Naive thymus-derived CD4-positive, alpha-beta T cell (primary cell): ENCODE measurements around the gene DNAJC10. TPM values are rescaled to one million over a fixed set of nuclear protein-coding genes. Genes with fewer than 3 reads are reported as not detected.

Experiments
- ATAC-seq: fragments of 150-1000 bp; cut with Tn5 transposase; 2 replicates; pipeline ENCODE4 v1.10.0; 2021; ENCODE audit warnings: mild to moderate bottlenecking, moderate library complexity
- CTCF ChIA-PET: fragments of 350-600 bp; sonication (Branson Sonifier 250); formaldehyde crosslinking; loops from one replicate; lab custom pipeline; 2021; ENCODE audit warnings: antibody characterized with exemption; lab: Charles Lee
- POLR2A ChIA-PET: fragments of 350-600 bp; sonication (Branson Sonifier 250); formaldehyde crosslinking; loops from one replicate; lab custom pipeline; 2021; ENCODE audit warnings: antibody characterized with exemption, inconsistent platforms; lab: Charles Lee
- DNase-seq, 9 donors: peaks; one replicate each; pipeline versions ENCODE4 v3.0.0 to v3.0.0-alpha.2; 2020 to 2022; ENCODE audit warnings: mixed read lengths in 1 of 9
- H3K27ac ChIP-seq: one replicate; pipeline ENCODE4 v1.7.0; 2013; ENCODE audit warnings: mild to moderate bottlenecking, low read depth, low read length, moderate library complexity
- H3K27me3 ChIP-seq, 2 donors: one replicate each; pipeline ENCODE4 v1.7.0; 2013; ENCODE audit warnings: low read length in 2 of 2, mild to moderate bottlenecking in 2 of 2, moderate library complexity in 2 of 2; ENCODE audit not compliant: control insufficient read depth in 2 of 2, insufficient read depth in 2 of 2
- H3K36me3 ChIP-seq, 3 experiments: 1 replicate in 2 of 3; 2 replicates in 1 of 3; pipeline ENCODE4 v1.7.0; 2013; ENCODE audit warnings: low read length in 3 of 3, mild to moderate bottlenecking in 3 of 3, moderate library complexity in 1 of 3; ENCODE audit not compliant: insufficient read depth in 3 of 3, control insufficient read depth in 2 of 3
- H3K4me1 ChIP-seq, 2 donors: one replicate each; pipeline ENCODE4 v1.7.0; 2013; ENCODE audit warnings: low read length in 2 of 2, mild to moderate bottlenecking in 2 of 2, moderate library complexity in 1 of 2; ENCODE audit not compliant: control insufficient read depth in 2 of 2, insufficient read depth in 2 of 2
- H3K4me3 ChIP-seq: 2 replicates; pipeline ENCODE4 v1.7.0; 2013; ENCODE audit warnings: mild to moderate bottlenecking, low read length
- H3K9me3 ChIP-seq, 3 experiments: 1 replicate in 2 of 3; 2 replicates in 1 of 3; pipeline ENCODE4 v1.7.0; 2013; ENCODE audit warnings: low read length in 3 of 3; ENCODE audit not compliant: control insufficient read depth in 2 of 3
- H3K27ac Mint-ChIP-seq, 9 donors: one replicate each; pipeline ENCODE4 v1.8.0; 2020 to 2022; ENCODE audit warnings: mixed read lengths in 9 of 9, mild to moderate bottlenecking in 8 of 9, moderate library complexity in 5 of 9, inconsistent platforms in 2 of 9
- H3K27me3 Mint-ChIP-seq, 5 donors: one replicate each; pipeline ENCODE4 v1.8.0; 2021 to 2022; ENCODE audit warnings: mixed read lengths in 5 of 5, mild to moderate bottlenecking in 1 of 5
- H3K36me3 Mint-ChIP-seq, 5 donors: one replicate each; pipeline ENCODE4 v1.8.0; 2020 to 2022; ENCODE audit warnings: mixed read lengths in 5 of 5, mild to moderate bottlenecking in 3 of 5, inconsistent platforms in 1 of 5
- H3K4me1 Mint-ChIP-seq, 7 donors: one replicate each; pipeline ENCODE4 v1.8.0; 2020 to 2022; ENCODE audit warnings: mixed read lengths in 7 of 7, mild to moderate bottlenecking in 3 of 7, inconsistent platforms in 1 of 7
- H3K4me3 Mint-ChIP-seq, 10 donors: one replicate each; pipeline ENCODE4 v1.8.0; 2020 to 2022; ENCODE audit warnings: mild to moderate bottlenecking in 10 of 10, mixed read lengths in 10 of 10, moderate library complexity in 6 of 10, inconsistent platforms in 2 of 10
- H3K9me3 Mint-ChIP-seq, 11 donors: one replicate each; pipeline ENCODE4 v1.8.0; 2020 to 2022; ENCODE audit warnings: mixed read lengths in 11 of 11, mild to moderate bottlenecking in 4 of 11, inconsistent platforms in 1 of 11, moderate library complexity in 1 of 11
- intact Hi-C, 2 donors: fragments of 100-400 bp; cut with micrococcal nuclease; formaldehyde crosslinking; loops; one replicate each; pipeline ENCODE4 v1.15.1; 2023
- polyA plus RNA-seq, 2 donors: library from polyadenylated mRNA; unstranded; fragments of 300-500 nt; fragmentation: Illumina TruSeq; gene quantifications; one replicate each; pipeline ENCODE4 v1.2.3, GENCODE V29; 2021
- total RNA-seq, 6 experiments: library from RNA in 5 of 6; stranded (reverse) in 5 of 6; gene quantifications; 1 replicate in 5 of 6; 2 replicates in 1 of 6; pipeline ENCODE4 v1.2.3 and lab custom pipeline; 2021 to 2026

Gene DNAJC10
- total and polyA plus RNA-seq, 7 experiments from 2014 or later: 35.9 to 70.4 (median 52.8) TPM

- H3K36me3 Mint-ChIP-seq: no peaks in the 10 kb centered on the region
- no peak overlapping the region for H3K27ac ChIP-seq
- H3K9me3 Mint-ChIP-seq: no peaks in the 10 kb centered on the region
- H3K27me3 ChIP-seq: no peaks in the 10 kb centered on the region
- no peak overlapping the region for H3K4me3 ChIP-seq
- POLR2A ChIA-PET: no interaction called here
- CTCF ChIA-PET: no interaction called here
- no peaks in the 10 kb centered on the region for H3K4me1 Mint-ChIP-seq
- H3K4me1 ChIP-seq: no peaks in the 10 kb centered on the region
- no peak overlapping the region for H3K27ac Mint-ChIP-seq
- ATAC-seq (no peak), DNase-seq (no peak)
- H3K36me3 ChIP-seq: no peaks in the 10 kb centered on the region
- H3K4me3 Mint-ChIP-seq: no peak overlapping the region
- H3K9me3 ChIP-seq: no peaks in the 10 kb centered on the region
- H3K27me3 Mint-ChIP-seq: peaks cover 11 to 31% (median 13%) of the 10 kb centered on the region in 5 donors
- intact Hi-C loops: no loop called here
Measured at GRCh38 chr2:182814804-182815203, 98.7 kb downstream of the DNAJC10 start.

GRCh38 chr2:182816866-182817265 is 100.8 kb downstream of the DNAJC10 start:
- intact Hi-C loops: no loop called here
- Histone ChIP-seq H3K36me3 (no peaks in the 10 kb centered on the region), H3K4me3 (no peak overlapping the region), H3K4me1 (no peaks in the 10 kb centered on the region), H3K27me3 (no peaks in the 10 kb centered on the region), H3K9me3 (no peaks in the 10 kb centered on the region), H3K27ac (no peak overlapping the region)
- no peaks in the 10 kb centered on the region for H3K9me3 Mint-ChIP-seq
- peaks cover 8 to 30% (median 18%) of the 10 kb centered on the region in 5 donors for H3K27me3 Mint-ChIP-seq
- H3K27ac Mint-ChIP-seq: no peak overlapping the region
- no peak for ATAC-seq
- POLR2A ChIA-PET: no interaction called here
- DNase-seq: no peak
- no peak overlapping the region for H3K4me3 Mint-ChIP-seq
- CTCF ChIA-PET: interaction anchor here (0.7 kb wide), 1 partner anchor 10 kb away, joined by 4 read pairs; no protein-coding TSS in a partner anchor
- H3K4me1 Mint-ChIP-seq: no peaks in the 10 kb centered on the region
- H3K36me3 Mint-ChIP-seq: no peaks in the 10 kb centered on the region

GRCh38 chr2:182817558-182817957 is 101.5 kb downstream of the DNAJC10 start:
- no peaks in the 10 kb centered on the region for H3K36me3 ChIP-seq
- Mint-ChIP-seq H3K9me3 (no peaks in the 10 kb centered on the region), H3K36me3 (no peaks in the 10 kb centered on the region), H3K27me3 (peaks cover 7 to 27% (median 18%) of the 10 kb centered on the region in 5 donors), H3K4me3 (no peak overlapping the region), H3K27ac (no peak overlapping the region), H3K4me1 (no peaks in the 10 kb centered on the region)
- no peak overlapping the region for H3K4me3 ChIP-seq
- no peak for DNase-seq
- intact Hi-C loops: no loop called here
- CTCF ChIA-PET: no interaction called here
- ATAC-seq: no peak
- H3K9me3 ChIP-seq: no peaks in the 10 kb centered on the region
- H3K27me3 ChIP-seq: no peaks in the 10 kb centered on the region
- POLR2A ChIA-PET: no interaction called here
- H3K27ac ChIP-seq: no peak overlapping the region
- H3K4me1 ChIP-seq: no peaks in the 10 kb centered on the region

- intact Hi-C loops: no loop called here
- ChIA-PET CTCF (no interaction called here), POLR2A (no interaction called here)
- Histone ChIP-seq H3K27me3 (no peaks in the 10 kb centered on the region), H3K36me3 (no peaks in the 10 kb centered on the region), H3K9me3 (no peaks in the 10 kb centered on the region), H3K4me3 (no peak overlapping the region), H3K27ac (no peak overlapping the region), H3K4me1 (no peaks in the 10 kb centered on the region)
- Mint-ChIP-seq H3K4me3 (no peak overlapping the region), H3K27me3 (peaks cover 8 to 30% (median 20%) of the 10 kb centered on the region in 5 donors), H3K9me3 (no peaks in the 10 kb centered on the region), H3K4me1 (no peaks in the 10 kb centered on the region), H3K36me3 (no peaks in the 10 kb centered on the region), H3K27ac (no peak overlapping the region)
- DNase-seq (no peak), ATAC-seq (no peak)
Measured at GRCh38 chr2:182818501-182818900, 102.4 kb downstream of the DNAJC10 start.

DNA sequence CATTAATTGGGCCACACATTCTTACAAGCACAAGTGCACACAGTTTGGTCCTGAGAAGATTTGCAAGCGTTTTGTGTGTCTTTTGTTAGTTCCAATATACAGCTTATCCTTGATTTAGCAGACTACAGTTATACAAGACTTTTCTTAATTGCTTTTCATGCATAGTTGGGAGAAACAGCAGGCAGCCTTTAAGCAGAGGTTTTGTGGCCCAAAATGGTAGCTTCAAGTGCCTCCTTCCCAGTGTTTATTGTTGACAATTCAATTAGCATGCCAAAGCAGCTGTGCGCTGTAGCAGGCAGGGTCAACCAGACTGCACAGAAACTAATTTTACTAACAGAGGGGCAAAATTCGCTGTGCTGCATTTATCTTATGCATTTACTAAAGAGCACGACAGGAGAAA is 102.9 kb downstream of the DNAJC10 start:
- Mint-ChIP-seq H3K4me3 (no peak overlapping the region), H3K9me3 (no peaks in the 10 kb centered on the region), H3K4me1 (no peaks in the 10 kb centered on the region), H3K27me3 (peaks cover 12 to 34% (median 20%) of the 10 kb centered on the region in 5 donors), H3K36me3 (no peaks in the 10 kb centered on the region), H3K27ac (no peak overlapping the region)
- no peaks in the 10 kb centered on the region for H3K4me1 ChIP-seq
- intact Hi-C loops: no loop called here
- DNase-seq (no peak), ATAC-seq (no peak)
- ChIA-PET CTCF (no interaction called here), POLR2A (no interaction called here)
- no peak overlapping the region for H3K27ac ChIP-seq
- no peaks in the 10 kb centered on the region for H3K9me3 ChIP-seq
- no peak overlapping the region for H3K4me3 ChIP-seq
- H3K27me3 ChIP-seq: peaks cover 0 to under 1% of the 10 kb centered on the region in 2 donors
- H3K36me3 ChIP-seq: no peaks in the 10 kb centered on the region

DNA sequence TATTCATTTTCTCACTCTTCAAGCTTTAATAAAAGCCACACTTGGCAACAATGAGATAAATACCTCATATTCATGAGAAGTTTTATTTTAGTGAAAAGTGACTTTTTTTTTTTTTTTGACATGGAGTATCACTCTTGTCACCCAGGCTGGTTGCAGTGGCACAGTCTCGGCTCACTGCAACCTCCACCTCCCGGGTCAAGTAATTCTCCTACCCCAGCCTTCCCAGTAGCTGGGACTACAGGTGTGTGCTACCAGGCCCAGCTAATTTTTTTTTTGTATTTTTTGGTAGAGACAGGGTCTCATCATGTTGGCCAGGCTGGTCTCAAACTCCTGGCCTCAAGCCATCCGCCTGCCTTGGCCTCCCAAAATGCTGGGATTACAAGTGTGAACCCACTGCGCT is 103.4 kb downstream of the DNAJC10 start:
- Mint-ChIP-seq H3K27ac (no peak overlapping the region), H3K4me3 (no peak overlapping the region), H3K36me3 (no peaks in the 10 kb centered on the region), H3K9me3 (no peaks in the 10 kb centered on the region), H3K27me3 (peaks cover 14 to 29% (median 20%) of the 10 kb centered on the region in 5 donors), H3K4me1 (no peaks in the 10 kb centered on the region)
- DNase-seq (no peak), ATAC-seq (no peak)
- Histone ChIP-seq H3K9me3 (no peaks in the 10 kb centered on the region), H3K4me3 (no peak overlapping the region), H3K36me3 (no peaks in the 10 kb centered on the region), H3K27me3 (peaks cover 0 to 4% of the 10 kb centered on the region in 2 donors), H3K4me1 (no peaks in the 10 kb centered on the region), H3K27ac (no peak overlapping the region)
- intact Hi-C loops: no loop called here
- CTCF ChIA-PET: no interaction called here
- POLR2A ChIA-PET: no interaction called here

DNA sequence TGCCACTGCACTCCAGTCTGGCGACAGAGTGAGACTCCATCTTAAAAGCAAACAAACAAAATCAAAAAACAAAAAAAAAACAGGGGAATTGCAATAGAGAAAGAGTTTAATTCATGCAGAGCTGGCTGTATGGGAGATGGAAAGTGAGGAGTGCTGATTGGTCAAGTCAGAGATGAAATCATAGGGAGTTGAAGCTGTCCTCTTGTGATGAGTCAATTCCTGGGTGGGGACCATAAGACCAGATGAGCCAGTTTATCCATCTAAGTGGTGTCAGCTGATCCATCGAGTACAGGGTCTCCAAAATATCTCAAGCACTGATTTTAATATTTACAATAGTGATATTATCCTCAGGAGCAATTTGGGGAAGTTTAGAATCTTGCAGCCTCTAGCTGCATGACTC is 105.1 kb downstream of the DNAJC10 start:
- Mint-ChIP-seq H3K4me1 (no peaks in the 10 kb centered on the region), H3K27me3 (peaks cover 14 to 31% (median 17%) of the 10 kb centered on the region in 5 donors), H3K9me3 (no peaks in the 10 kb centered on the region), H3K27ac (no peak overlapping the region), H3K36me3 (no peaks in the 10 kb centered on the region), H3K4me3 (no peak overlapping the region)
- intact Hi-C loops: no loop called here
- H3K27ac ChIP-seq: no peak overlapping the region
- no peak overlapping the region for H3K4me3 ChIP-seq
- no peaks in the 10 kb centered on the region for H3K36me3 ChIP-seq
- H3K4me1 ChIP-seq: no peaks in the 10 kb centered on the region
- H3K27me3 ChIP-seq: peaks cover 0 to 4% of the 10 kb centered on the region in 2 donors
- POLR2A ChIA-PET: no interaction called here
- DNase-seq: no peak
- CTCF ChIA-PET: no interaction called here
- no peaks in the 10 kb centered on the region for H3K9me3 ChIP-seq
- ATAC-seq: no peak
